GM12878 (cell line): Measurements from ENCODE around the gene TERF2IP. TPM values are rescaled to one million over a fixed set of nuclear protein-coding genes. Genes with fewer than 3 reads are reported as not detected.
A peak's percentile ranks its signal among the peaks of the same experiment; 100 is the strongest.

Source experiments
- ATAC-seq: fragments of 200-7000 bp; cut with Tn5 transposase; 3 replicates; pipeline ENCODE4 v1.9.1; 2020; ENCODE audit warnings: mild to moderate bottlenecking, moderate library complexity
- BruUV-seq: library from RNA; stranded (reverse); fragments of 400-500 nt; replicated peaks from 2 replicates; lab custom pipeline; 2021; lab: Mats Ljungman, UMichigan
- CTCF ChIA-PET: fragments of 300-600 bp; sonication (Branson Sonifier 250); formaldehyde crosslinking; extraction: SDS; loops from one replicate; lab custom pipeline; 2021; ENCODE audit warnings: inconsistent platforms; lab: Yijun Ruan, JAX
- POLR2A ChIA-PET: fragments of 350-600 bp; formaldehyde crosslinking; extraction: SDS; loops from one replicate; lab custom pipeline; 2021; ENCODE audit warnings: inconsistent platforms; lab: Charles Lee
- RAD21 ChIA-PET: fragments of 300-600 bp; sonication (Branson Sonifier 250); formaldehyde crosslinking; loops from one replicate; lab custom pipeline; 2023; ENCODE audit warnings: antibody characterized with exemption; ENCODE audit not compliant: unreplicated experiment; lab: Charles Lee
- SMC1A ChIA-PET: fragments of 300-600 bp; sonication (Branson Sonifier 250); formaldehyde crosslinking; loops from one replicate; lab custom pipeline; 2023; ENCODE audit not compliant: unreplicated experiment, uncharacterized antibody; lab: Charles Lee
- DNase-seq: peaks from one replicate; pipeline ENCODE4 v3.0.0-alpha.2; 2011; ENCODE audit warnings: low read depth, low spot score
- FAIRE-seq: peaks from 3 replicates; lab custom pipeline; 2011; peaks lifted over from hg19 to GRCh38; lab: Jason Lieb, UNC
- H2AFZ ChIP-seq: 2 replicates; pipeline ENCODE4 v1.6.0; 2011; ENCODE audit warnings: low read depth, low read length, control low read depth; ENCODE audit not compliant: control insufficient read depth
- H3K27ac ChIP-seq: 2 replicates; pipeline ENCODE4 v1.5.1; 2011; ENCODE audit warnings: control low read depth; ENCODE audit not compliant: control insufficient read depth, insufficient read depth
- H3K27me3 ChIP-seq, 2 experiments: replicated peaks in 1 of 2; 2 replicates each; pipeline versions ENCODE4 v1.6.0 to v1.6.1; 2011; ENCODE audit warnings: low read length in 1 of 2; ENCODE audit not compliant: control insufficient read depth in 2 of 2, insufficient read depth in 2 of 2
- H3K36me3 ChIP-seq, 2 experiments: 2 replicates each; pipeline ENCODE4 v1.5.1; 2011; ENCODE audit warnings: low read length in 1 of 2; ENCODE audit not compliant: control insufficient read depth in 2 of 2, insufficient read depth in 2 of 2
- H3K4me1 ChIP-seq: 2 replicates; pipeline ENCODE4 v1.6.1; 2011; ENCODE audit warnings: mild to moderate bottlenecking, low read length, moderate library complexity, mixed read lengths; ENCODE audit not compliant: control insufficient read depth, insufficient read depth
- H3K4me2 ChIP-seq: 2 replicates; pipeline ENCODE4 v1.6.0; 2011; ENCODE audit warnings: control low read depth; ENCODE audit not compliant: control insufficient read depth, insufficient read depth
- H3K4me3 ChIP-seq: fragments of 200-600 bp; sonication (generic); 2 replicates; pipeline ENCODE4 v1.5.1; 2016
- H3K79me2 ChIP-seq: 2 replicates; pipeline ENCODE4 v1.6.0; 2011; ENCODE audit warnings: low read length; ENCODE audit not compliant: control insufficient read depth, insufficient read depth
- H3K9ac ChIP-seq: 2 replicates; pipeline ENCODE4 v1.8.0; 2011; ENCODE audit warnings: low read length, control low read depth, mixed read lengths; ENCODE audit not compliant: control insufficient read depth, insufficient read depth
- H3K9me3 ChIP-seq: replicated peaks from 3 replicates; pipeline ENCODE4 v1.5.1; 2011; ENCODE audit warnings: mild to moderate bottlenecking, low read length; ENCODE audit not compliant: control insufficient read depth, insufficient read depth
- H4K20me1 ChIP-seq: 2 replicates; pipeline ENCODE4 v1.6.0; 2011; ENCODE audit not compliant: control insufficient read depth, insufficient read depth
- ETV6 ChIP-seq, 2 experiments: fragments of 450-650 bp in 1 of 2; IDR thresholded peaks in 1 of 2; conservative IDR thresholded peaks in 1 of 2; 2 replicates each; pipeline ENCODE4 v1.6.1; 2014; ENCODE audit warnings: antibody characterized with exemption in 1 of 2, borderline replicate concordance in 1 of 2, low read depth in 1 of 2, mild to moderate bottlenecking in 1 of 2, moderate library complexity in 1 of 2
- GATAD2B ChIP-seq: fragments of 450-650 bp; conservative IDR thresholded peaks from 2 replicates; pipeline ENCODE4 v1.6.1; 2017; ENCODE audit warnings: low read depth, mild to moderate bottlenecking, moderate library complexity
- NRF1 ChIP-seq: conservative IDR thresholded peaks from 2 replicates; pipeline ENCODE4 v1.6.1; 2011; ENCODE audit warnings: mild to moderate bottlenecking, low read depth, low read length, improper control_type of control experiment
- RUNX3 ChIP-seq: IDR thresholded peaks from 2 replicates; pipeline ENCODE4 v1.6.1; 2012; ENCODE audit warnings: low read length, inconsistent platforms
- SKIL ChIP-seq: fragments of 450-650 bp; IDR thresholded peaks from 2 replicates; pipeline ENCODE4 v1.6.1; 2017; ENCODE audit warnings: mild to moderate bottlenecking, low read depth, inconsistent platforms; ENCODE audit not compliant: poor library complexity, severe bottlenecking
- SUZ12 ChIP-seq: fragments of 200-600 bp; sonication (generic); IDR thresholded peaks from one replicate; pipeline ENCODE4 v1.6.1; 2018; ENCODE audit warnings: antibody characterized with exemption, mild to moderate bottlenecking; ENCODE audit not compliant: unreplicated experiment
- ZBTB11 ChIP-seq: fragments of 450-650 bp; formaldehyde crosslinking; IDR thresholded peaks from 2 replicates; pipeline ENCODE4 v1.5.0; 2022; ENCODE audit warnings: mild to moderate bottlenecking, missing genetic modification characterization
- ZZZ3 ChIP-seq: IDR thresholded peaks from 2 replicates; pipeline ENCODE4 v1.6.1; 2011; ENCODE audit warnings: low read depth; ENCODE audit not compliant: control insufficient read depth, insufficient read length
- WGBS: methylation state at CpG from one replicate; pipeline ENCODE4 v1.1.6; 2016; ENCODE audit warnings: low lambda C conversion rate; ENCODE audit not compliant: insufficient replicate concordance, insufficient coverage; ENCODE audit errors: missing lambda C conversion rate; 5-methylcytosine and 5-hydroxymethylcytosine counted together
- in situ Hi-C: fragments of 300-500 bp; cut with MboI; formaldehyde crosslinking; loops from 9 replicates; pipeline ENCODE4 v1.14.3; 2018; ENCODE audit warnings: mixed read lengths
- intact Hi-C: fragments of 100-400 bp; cut with micrococcal nuclease; formaldehyde crosslinking; loops from one replicate; pipeline ENCODE4 v1.14.2; 2022; ENCODE audit not compliant: unreplicated experiment
- polyA plus RNA-seq, 11 experiments: library from polyadenylated mRNA; depleted of rRNA in 4 of 11; unstranded in 6 of 11; stranded (reverse) in 5 of 11; fragments of >200 nt; fragmentation: Nextera tagmentation in 4 of 11; fragmentation: Illumina TruSeq in 1 of 11; extraction: Ambion mirVana in 4 of 11; extraction: Trizol in 1 of 11; gene quantifications; 1 replicate in 1 of 11; 2 replicates in 10 of 11; pipeline versions ENCODE4 v1.2.1 to v1.2.3, GENCODE V29; 2011 to 2016; ENCODE audit warnings: inconsistent platforms in 2 of 11, missing spikeins in 2 of 11, low read depth in 1 of 11
- total RNA-seq, 4 experiments: library from RNA; depleted of rRNA in 3 of 4; stranded (reverse); fragments of >200 nt in 3 of 4; fragmentation: Illumina TruSeq in 1 of 4; extraction: Trizol in 1 of 4; gene quantifications; 2 replicates each; pipeline versions ENCODE4 v1.2.1 to v1.2.3, GENCODE V29; 2013 to 2021

TERF2IP gene
- total and polyA plus RNA-seq, 10 of the 15 experiments (the other 5 are each of a cell fraction or from before 2014, with no cell fraction given), result 19.6 to 93.1 (median 54.4) TPM

- TF ChIP-seq ETV6 (conservative IDR thresholded peaks at IDR 0.05 in 1 of 2, IDR thresholded peaks at IDR 0.05 in 1 of 2; ENCODE audit: borderline replicate concordance in 1 of 2, low read depth in 1 of 2), result peak in 1 of 2 experiments; percentile 59; a peak in 1 of 4 replicates
- TF ChIP-seq GATAD2B, result no peak
- no peak for TF ChIP-seq ZBTB11
- no peak for TF ChIP-seq SUZ12
Observed at GRCh38 chr16:75616521-75617010, 31.0 kb upstream of the TERF2IP start (continued).

- ChIA-PET CTCF (interaction anchor here (9.5 kb wide), 1 partner anchor 97 kb away, joined by 153 read pairs; no protein-coding TSS in a partner anchor), RAD21 (no interaction called here), SMC1A (interaction anchor here (1.0 kb wide), 1 partner anchor 8 kb away, joined by 3 read pairs; no protein-coding TSS in a partner anchor), POLR2A (interaction anchor here (2.6 to 6.3 kb wide), 2 partner anchors 30 to 48 kb away, joined by 9 to 116 read pairs; partner anchors contain the start of genes GABARAPL2, KARS1 and TERF2IP)
- 30% methylated on average over 3 of the region's 3 CpGs for WGBS
- peaks cover 11% of the 10 kb centered on the region for H3K79me2 ChIP-seq
- H3K9me3 ChIP-seq, result no peaks in the 10 kb centered on the region
- DNase-seq, result no peak
- H3K36me3 ChIP-seq, result peaks cover 6 to 24% of the 10 kb centered on the region in 2 experiments
- H3K4me2 ChIP-seq, result no peak overlapping the region; the same call in 1 of the 2 replicates
- H3K4me1 ChIP-seq, result peaks cover 33% of the 10 kb centered on the region
- in situ Hi-C loops, result no loop called here
- no TSS peak for BruUV-seq
- no peaks in the 10 kb centered on the region for H3K27me3 ChIP-seq
- no peak overlapping the region; the same call in 1 of the 2 replicates for H2AFZ ChIP-seq
- no peak overlapping the region for H3K9ac ChIP-seq
- FAIRE-seq, result no peak
- H4K20me1 ChIP-seq, result no peaks in the 10 kb centered on the region
- peak; percentile 20; the same call in 1 of the 2 replicates for TF ChIP-seq RUNX3
- TF ChIP-seq ZZZ3, result no peak
- no peak for TF ChIP-seq SKIL
- no peak for TF ChIP-seq NRF1
- peak overlapping the region; percentile 68 for H3K27ac ChIP-seq
- intact Hi-C loops, result no loop called here
- H3K4me3 ChIP-seq, result no peak overlapping the region
- ATAC-seq, result no peak
Observed at GRCh38 chr16:75617121-75617520, 30.5 kb upstream of the TERF2IP start.
